ENCODE data around the gene DQX1. TPM values are rescaled to one million over a fixed set of nuclear protein-coding genes. Genes with fewer than 3 reads are reported as not detected.

DQX1 gene
- total and polyA plus RNA-seq, 8 donors: 0.13 to 0.54 (median 0.25) TPM

DNA sequence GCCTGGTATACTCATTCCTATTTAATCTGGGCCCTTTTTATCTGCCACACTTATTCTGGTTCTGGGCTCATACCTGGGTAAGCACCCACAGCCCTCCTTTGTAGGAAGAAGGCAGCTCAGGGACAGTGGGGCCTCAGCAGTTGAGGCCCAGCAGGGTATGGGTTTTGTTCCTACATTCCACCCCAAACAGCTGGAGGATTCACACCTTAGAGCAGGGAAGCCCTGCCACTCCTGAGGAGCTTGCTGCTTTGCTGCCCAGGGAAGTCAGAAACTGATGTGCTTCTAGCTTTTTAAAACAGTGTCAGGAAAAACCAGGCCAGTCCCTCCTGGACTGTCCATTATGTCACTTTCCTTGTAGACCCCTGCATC is 25.5 kb downstream of the DQX1 start:
- no peak overlapping the region for H3K27ac ChIP-seq
- H3K9me3 ChIP-seq: no peaks in the 10 kb centered on the region
- no peak for TF ChIP-seq CTCF (IDR thresholded peaks at IDR 0.05)
- intact Hi-C loops (cut with DNase I): no loop called here
- peaks cover 30 to 72% of the 10 kb centered on the region in 2 donors for H3K27me3 ChIP-seq
- H3K4me1 ChIP-seq: peaks cover 30 to 67% of the 10 kb centered on the region in 2 donors
- DNase-seq: peak in 1 of 4 donors; percentile 4
- H3K4me3 ChIP-seq: no peak overlapping the region
- peaks cover 0 to 10% of the 10 kb centered on the region in 2 donors for H3K36me3 ChIP-seq
- no peak for ATAC-seq

- DNase-seq: peak in 1 of 4 donors; percentile 67
- Histone ChIP-seq H3K27me3 (peaks cover 30 to 72% of the 10 kb centered on the region in 2 donors), H3K4me1 (peaks cover 25 to 62% of the 10 kb centered on the region in 2 donors), H3K36me3 (peaks cover 0 to 5% of the 10 kb centered on the region in 2 donors), H3K9me3 (no peaks in the 10 kb centered on the region), H3K4me3 (peak overlapping the region in 1 of 2 donors; percentile 53), H3K27ac (no peak overlapping the region)
- no peak for TF ChIP-seq CTCF (IDR thresholded peaks at IDR 0.05)
- no peak for ATAC-seq
- intact Hi-C loops (cut with DNase I): no loop called here
Observed at GRCh38 chr2:74499940-74500577, 26.0 kb downstream of the DQX1 start.

DNA sequence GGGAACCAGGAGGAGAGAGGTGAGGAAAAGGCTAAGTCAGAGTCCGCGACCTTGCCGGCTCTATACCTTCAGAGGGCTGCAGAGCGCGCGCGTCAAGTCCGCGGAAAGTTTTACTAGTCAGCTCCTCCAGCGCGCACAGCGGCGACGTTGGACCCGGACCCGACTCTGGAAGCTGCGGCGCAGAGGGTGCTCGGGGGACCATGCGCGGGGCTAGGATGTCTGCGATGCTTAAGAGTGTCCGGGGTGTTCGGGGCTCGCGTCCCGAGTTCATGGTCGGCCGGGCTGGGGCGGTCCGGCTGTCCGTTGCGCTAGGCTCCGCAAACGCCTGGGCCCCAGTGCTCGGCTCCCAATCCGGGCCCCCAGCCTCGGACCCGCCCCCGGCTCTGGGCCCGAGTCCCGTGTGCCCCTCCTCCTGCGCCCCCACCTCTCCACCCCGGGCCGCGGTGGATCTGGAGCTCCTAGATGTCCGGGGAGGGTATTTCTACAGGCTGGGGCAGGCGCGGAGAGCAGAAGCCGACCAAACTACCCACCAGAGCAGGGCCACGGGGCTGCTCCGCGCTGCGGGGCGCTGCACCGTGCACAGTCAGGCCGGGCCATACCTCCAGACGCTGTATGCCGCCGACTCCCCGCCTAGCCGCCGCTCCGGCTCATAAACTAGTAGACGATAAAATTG is 26.6 kb downstream of the DQX1 start, which contains the start of gene LBX2:
Gene LBX2 (minus strand): TSS at position 337 of the 673 bp plus-strand sequence. CDS start 66 bp downstream, at position 271.
- no peaks in the 10 kb centered on the region for H3K9me3 ChIP-seq
- ATAC-seq (peak; percentile 1), DNase-seq (peak in 1 of 4 donors; percentile 81)
- no peak within 1 kb of the TSS for H3K27ac ChIP-seq
- intact Hi-C loops (cut with DNase I): no loop called here
- peak within 1 kb of the TSS; percentile 33 to 53 for H3K4me3 ChIP-seq
- TF ChIP-seq CTCF (IDR thresholded peaks at IDR 0.05): no peak
- H3K4me1 ChIP-seq: peaks cover 25 to 55% of the 10 kb centered on the region in 2 donors
- H3K36me3 ChIP-seq: peaks cover 0 to 3% of the 10 kb centered on the region in 2 donors
- peaks cover 30 to 72% of the 10 kb centered on the region in 2 donors for H3K27me3 ChIP-seq

DNA sequence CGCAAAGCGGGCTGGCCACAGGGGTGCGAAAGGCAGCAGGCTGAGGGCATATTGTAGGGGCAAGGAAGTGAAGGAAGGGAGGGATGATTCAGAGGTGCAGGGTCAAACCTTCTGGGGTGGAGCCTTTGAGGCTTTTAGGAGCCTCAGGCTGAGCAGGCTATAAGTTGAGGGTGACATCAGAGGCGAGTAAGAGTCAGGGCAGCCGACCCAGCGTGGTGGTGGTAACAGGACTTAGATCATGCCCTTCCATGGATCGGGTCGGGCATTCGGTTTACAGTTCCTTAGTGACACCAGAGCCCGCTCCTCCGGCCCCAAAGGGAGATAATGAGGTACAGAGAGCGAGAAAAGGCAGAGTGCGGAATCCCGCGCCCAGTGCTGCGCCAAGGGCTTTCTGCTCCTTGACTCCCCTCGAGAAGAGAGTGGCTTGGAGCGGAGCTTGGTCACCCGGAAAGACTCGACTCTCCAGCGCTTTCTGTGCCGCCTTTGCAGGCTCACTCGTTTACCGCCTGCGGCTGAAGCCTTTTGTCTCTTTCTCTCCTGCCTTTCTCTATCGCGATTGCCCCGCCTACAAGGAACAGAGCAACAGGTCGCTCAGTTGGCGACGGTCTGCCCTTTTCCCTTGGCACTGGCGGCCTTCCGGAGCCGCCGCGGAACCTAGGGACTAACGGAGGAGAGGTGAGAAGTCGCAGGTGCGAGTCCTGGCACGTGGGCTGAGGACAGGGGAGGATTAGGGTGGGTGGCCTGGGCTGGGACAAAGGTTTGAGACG is 27.3 kb downstream of the DQX1 start:
- peak in 1 of 4 donors; percentile 20 for DNase-seq

More for the DNA sequence above, 27.3 kb downstream of the DQX1 start:
- intact Hi-C loops (cut with DNase I): no loop called here
- TF ChIP-seq CTCF (IDR thresholded peaks at IDR 0.05): no peak
- no peaks in the 10 kb centered on the region for H3K9me3 ChIP-seq
- peak; percentile 19 for ATAC-seq
- peaks cover 24 to 48% of the 10 kb centered on the region in 2 donors for H3K4me1 ChIP-seq
- H3K4me3 ChIP-seq: peak overlapping the region; percentile 33 to 53
- H3K36me3 ChIP-seq: peaks cover 0 to 10% of the 10 kb centered on the region in 2 donors
- peaks cover 30 to 72% of the 10 kb centered on the region in 2 donors for H3K27me3 ChIP-seq
- H3K27ac ChIP-seq: no peak overlapping the region
